Vagina (tissue), 2 donors: ENCODE data around the gene STXBP6.

ENCODE experiments used
- POLR2A ChIP-seq, 2 donors: fragments of 450-650 bp; IDR thresholded peaks; one replicate each; pipeline ENCODE4 v1.6.1; 2017; ENCODE audit warnings: antibody characterized with exemption in 2 of 2, mild to moderate bottlenecking in 2 of 2, moderate library complexity in 2 of 2
- POLR2AphosphoS5 ChIP-seq, 2 donors: sonication (generic); formaldehyde crosslinking; IDR thresholded peaks; one replicate each; pipeline ENCODE4 v1.9.0; 2017; ENCODE audit warnings: antibody characterized with exemption in 2 of 2, mild to moderate bottlenecking in 2 of 2, low read depth in 1 of 2; ENCODE audit not compliant: insufficient read depth in 1 of 2
- TF ChIP-seq, protein P1 (sequence below), 3 experiments: fragments of 450-650 bp in 2 of 3; fragments of 200-600 bp in 1 of 3; sonication (generic) in 1 of 3; IDR thresholded peaks; one replicate each; pipeline ENCODE4 v1.5.1; 2017 to 2019; ENCODE audit warnings: antibody characterized with exemption in 3 of 3, mild to moderate bottlenecking in 2 of 3, moderate library complexity in 2 of 3

DNA sequence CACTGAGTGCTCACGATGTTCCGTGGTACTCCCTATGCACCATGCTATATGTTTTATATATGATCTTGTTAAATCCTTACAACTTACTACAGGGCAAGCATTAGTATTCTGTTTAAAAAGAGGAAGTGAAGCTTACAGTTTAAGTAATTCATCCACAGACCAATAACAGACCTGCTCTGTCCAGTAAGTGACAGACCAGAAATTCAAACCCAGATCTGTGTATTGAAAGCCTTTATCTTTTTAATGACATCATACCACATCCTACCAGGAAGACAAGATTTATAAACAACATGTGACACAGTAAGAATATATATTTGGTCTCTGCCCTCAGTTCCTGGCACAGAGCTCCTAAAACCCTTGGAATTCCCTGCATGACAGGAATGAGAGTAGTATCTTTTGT, 206.5 kb downstream of the STXBP6 start:
- TF ChIP-seq POLR2A (IDR thresholded peaks at IDR 0.05) = no peak
- TF ChIP-seq POLR2AphosphoS5 (IDR thresholded peaks at IDR 0.05; ENCODE audit: insufficient read depth in 1 of 2, low read depth in 1 of 2) = no peak
- TF ChIP-seq, protein P1, sequence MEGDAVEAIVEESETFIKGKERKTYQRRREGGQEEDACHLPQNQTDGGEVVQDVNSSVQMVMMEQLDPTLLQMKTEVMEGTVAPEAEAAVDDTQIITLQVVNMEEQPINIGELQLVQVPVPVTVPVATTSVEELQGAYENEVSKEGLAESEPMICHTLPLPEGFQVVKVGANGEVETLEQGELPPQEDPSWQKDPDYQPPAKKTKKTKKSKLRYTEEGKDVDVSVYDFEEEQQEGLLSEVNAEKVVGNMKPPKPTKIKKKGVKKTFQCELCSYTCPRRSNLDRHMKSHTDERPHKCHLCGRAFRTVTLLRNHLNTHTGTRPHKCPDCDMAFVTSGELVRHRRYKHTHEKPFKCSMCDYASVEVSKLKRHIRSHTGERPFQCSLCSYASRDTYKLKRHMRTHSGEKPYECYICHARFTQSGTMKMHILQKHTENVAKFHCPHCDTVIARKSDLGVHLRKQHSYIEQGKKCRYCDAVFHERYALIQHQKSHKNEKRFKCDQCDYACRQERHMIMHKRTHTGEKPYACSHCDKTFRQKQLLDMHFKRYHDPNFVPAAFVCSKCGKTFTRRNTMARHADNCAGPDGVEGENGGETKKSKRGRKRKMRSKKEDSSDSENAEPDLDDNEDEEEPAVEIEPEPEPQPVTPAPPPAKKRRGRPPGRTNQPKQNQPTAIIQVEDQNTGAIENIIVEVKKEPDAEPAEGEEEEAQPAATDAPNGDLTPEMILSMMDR (IDR thresholded peaks at IDR 0.05) = no peak
